ENCODE results near the gene SET. TPM values are rescaled to one million over a fixed set of nuclear protein-coding genes. Genes with fewer than 3 reads are reported as not detected.

The SET gene
- total and polyA plus RNA-seq, 2 of the 8 experiments (the other 6 are each of a cell fraction or from before 2014, with no cell fraction given) = 466 to 1,345 TPM

DNA sequence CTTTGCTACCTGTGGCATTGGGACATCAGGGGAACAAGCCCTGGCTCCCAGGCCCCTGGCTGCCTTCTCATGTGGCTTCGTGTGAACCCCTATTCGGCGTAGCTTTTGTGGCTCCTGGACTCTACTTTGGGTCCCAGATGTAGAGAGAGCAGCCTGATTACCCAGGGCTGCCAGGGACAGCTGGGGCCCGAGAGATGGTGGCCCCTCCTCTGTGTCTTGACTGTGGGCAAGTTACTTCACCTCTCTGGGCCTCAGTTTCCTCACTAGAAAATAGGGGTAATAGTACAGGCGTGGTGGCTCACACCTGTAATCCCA lies 15.3 kb downstream of the SET start:
- H4K20me1 ChIP-seq (replicated peaks in 1 of 2; ENCODE audit: control insufficient read depth in 1 of 2, insufficient read depth in 2 of 2, low read length in 2 of 2) = peaks cover 2 to 3% of the 10 kb centered on the region in 2 experiments
- no peak overlapping the region for H4K8ac ChIP-seq (ENCODE audit: extremely low read depth, insufficient read depth, low read length)
- H2AK5ac ChIP-seq (ENCODE audit: low read depth, low read length) = no peak overlapping the region
- peaks cover 0 to 4% (median 2%) of the 10 kb centered on the region in 4 experiments; a peak in 3 of 7 replicates for H3K4me1 ChIP-seq (replicated peaks in 1 of 4; ENCODE audit: control insufficient read depth in 3 of 4, insufficient read depth in 4 of 4, low read length in 3 of 4)
- H3K56ac ChIP-seq (replicated peaks; ENCODE audit: insufficient read length, low read depth, low read length) = no peak overlapping the region
- no peak overlapping the region for H2BK120ac ChIP-seq (replicated peaks; ENCODE audit: low read depth, low read length)
- H2AFZ ChIP-seq (ENCODE audit: low read length) = no peak overlapping the region
- H3K79me2 ChIP-seq (ENCODE audit: control insufficient read depth in 1 of 2, insufficient read depth in 2 of 2, low read length in 2 of 2) = no peaks in the 10 kb centered on the region
- H3K14ac ChIP-seq (ENCODE audit: insufficient read length) = no peak overlapping the region
- H3K9me3 ChIP-seq (ENCODE audit: insufficient read depth in 2 of 2, low read depth in 1 of 2, low read length in 1 of 2) = no peaks in the 10 kb centered on the region
- no peak for DNase-seq (ENCODE audit: low read depth in 1 of 2, low spot score in 2 of 2)
- no peak overlapping the region for H3K4ac ChIP-seq (replicated peaks; ENCODE audit: insufficient read length, low read depth, low read length)
- H3K4me2 ChIP-seq (ENCODE audit: insufficient read depth in 1 of 2, low read depth in 2 of 2, low read length in 2 of 2) = no peak overlapping the region; a peak in 1 of 4 replicates
- no peak overlapping the region for H2BK5ac ChIP-seq (ENCODE audit: low read depth, low read length)
- 93% methylated on average over 5 of the region's 5 CpGs; no CpG with 5 or more reads in 1 of the 2 experiments for WGBS, 2 experiments (ENCODE audit: extremely low coverage in 1 of 2, insufficient coverage in 1 of 2, insufficient read length in 1 of 2, insufficient replicate concordance in 2 of 2, low coverage in 1 of 2, low lambda C conversion rate in 2 of 2, missing lambda C conversion rate in 1 of 2)
- H3K23me2 ChIP-seq (ENCODE audit: low read depth, low read length) = peaks cover 7% of the 10 kb centered on the region; the same call in 1 of the 2 replicates
- H3K27me3 ChIP-seq (replicated peaks in 1 of 4; ENCODE audit: control insufficient read depth in 3 of 4, extremely low read depth in 1 of 4, insufficient read depth in 3 of 4, low read length in 3 of 4) = no peaks in the 10 kb centered on the region
- no peak overlapping the region for H2BK15ac ChIP-seq (ENCODE audit: low read length)
- no peak overlapping the region for H3K23ac ChIP-seq (ENCODE audit: insufficient read length)
- no peak overlapping the region for H4K5ac ChIP-seq (ENCODE audit: insufficient read length, low read depth, low read length)
- H3K4me3 ChIP-seq (ENCODE audit: extremely low read depth in 1 of 4, insufficient read depth in 2 of 4, low read depth in 3 of 4, low read length in 4 of 4) = no peak overlapping the region
- H3K79me1 ChIP-seq (ENCODE audit: low read depth, low read length) = no peaks in the 10 kb centered on the region
- no peak overlapping the region for H2BK12ac ChIP-seq (ENCODE audit: low read depth, low read length)
- no peak overlapping the region for H3K9ac ChIP-seq (replicated peaks in 1 of 4; ENCODE audit: extremely low read depth in 1 of 4, low read depth in 3 of 4, low read length in 3 of 4)
- FAIRE-seq = no peak
- no peak overlapping the region for H4K91ac ChIP-seq (replicated peaks; ENCODE audit: insufficient read length, low read length)
- no peak overlapping the region for H3K27ac ChIP-seq (ENCODE audit: low read depth, low read length)
- no peak overlapping the region for H2BK20ac ChIP-seq (ENCODE audit: low read length)
- H3K18ac ChIP-seq (ENCODE audit: extremely low read depth, low read length) = no peak overlapping the region
- ChIA-PET CTCF (ENCODE audit: partially characterized antibody) (interaction anchor here (0.6 to 1.8 kb wide), 6 partner anchors 10 to 71 kb away, joined by 3 to 7 read pairs (median 3); no protein-coding TSS in a partner anchor), POLR2A (ENCODE audit: partially characterized antibody) (interaction anchor here (0.6 to 46.1 kb wide), 5 partner anchors 16 to 140 kb away, joined by 3 to 1197 read pairs (median 3); partner anchors contain the start of genes DYNC2I2, SET and ZDHHC12)
- H3K36me3 ChIP-seq (ENCODE audit: control insufficient read depth in 2 of 4, insufficient read depth in 4 of 4, low read length in 3 of 4) = peaks cover 0 to 5% (median 0%) of the 10 kb centered on the region in 4 experiments; a peak in 2 of 8 replicates
- TF ChIP-seq BRCA1 (IDR thresholded peaks at IDR 0.05; ENCODE audit: low read depth, low read length) (no peak), ZNF274 (IDR thresholded peaks at IDR 0.05; ENCODE audit: borderline replicate concordance, extremely low read depth, low read length) (no peak), KDM1A (IDR thresholded peaks at IDR 0.05; ENCODE audit: borderline replicate concordance, low read length) (no peak), TEAD4 (IDR thresholded peaks at IDR 0.05; ENCODE audit: low read depth, low read length) (no peak), SUZ12 (IDR thresholded peaks at IDR 0.05; ENCODE audit: low read length) (no peak), FOSL1 (IDR thresholded peaks at IDR 0.05; ENCODE audit: insufficient read depth, low read depth, low read length) (no peak), KDM5A (IDR thresholded peaks at IDR 0.05; ENCODE audit: low read length) (no peak), CEBPB (IDR thresholded peaks at IDR 0.05; ENCODE audit: low read depth, low read length) (no peak), BACH1 (IDR thresholded peaks at IDR 0.05; ENCODE audit: low read length) (no peak)

Measured in H1 (cell line).